GM12892 (cell line): ENCODE measurements around the gene DGAT2L6.

Source experiments
- POLR2A ChIP-seq: IDR thresholded peaks from 2 replicates; pipeline ENCODE4 v1.6.1; 2011; ENCODE audit warnings: low read depth, low read length, control low read depth
- POLR2AphosphoS5 ChIP-seq: IDR thresholded peaks from 2 replicates; pipeline ENCODE4 v1.6.1; 2011; ENCODE audit warnings: low read depth, low read length, control low read depth
- TAF1 ChIP-seq: IDR thresholded peaks from 2 replicates; pipeline ENCODE4 v1.6.1; 2011; ENCODE audit warnings: low read depth, mild to moderate bottlenecking, control low read depth, low read length, borderline replicate concordance

DNA sequence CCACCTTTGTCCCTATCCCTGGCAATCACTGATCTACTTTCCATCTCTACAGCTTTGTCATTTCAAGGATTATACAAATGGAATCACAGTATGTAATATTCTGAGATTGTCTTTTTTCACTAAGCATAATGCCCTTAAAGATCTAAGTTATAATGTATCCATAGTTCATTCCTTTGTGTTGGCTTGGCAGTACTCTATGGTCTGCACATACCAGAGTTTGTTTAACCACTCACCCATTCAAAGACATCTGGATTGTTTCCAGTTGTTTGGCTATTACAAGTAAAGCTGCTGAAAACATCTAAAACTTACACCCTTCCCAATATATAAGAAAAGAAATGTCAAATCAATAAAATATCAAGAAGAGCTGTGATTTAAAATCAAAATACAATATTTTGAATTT lies 31.2 kb downstream of the DGAT2L6 start:
- TF ChIP-seq POLR2A: no peak
- TF ChIP-seq POLR2AphosphoS5: no peak
- no peak for TF ChIP-seq TAF1
